ENCODE data around the gene HCAR1. TPM values are rescaled to one million over a fixed set of nuclear protein-coding genes. Genes with fewer than 3 reads are reported as not detected.
"Not testable (repeated sequence)": the region's sequence is repeated elsewhere in the genome, so short reads cannot be mapped to it uniquely, and the experiment has no call there.

HCAR1 gene
- total RNA-seq, 3 donors from 2014 or later, result 3.2 to 34.0 (median 20.6) TPM

- H3K4me3 ChIP-seq; H3K36me3 ChIP-seq; intact Hi-C loops (cut with DNase I; ENCODE audit: low total_unique reads); H3K9me3 ChIP-seq; H3K4me1 ChIP-seq; H3K27ac ChIP-seq; DNase-seq (ENCODE audit: low spot score in 2 of 2); H3K27me3 ChIP-seq: not testable (repeated sequence)
These were observed 30.5 kb downstream of the HCAR1 start for GRCh38 chr12:122700038-122700710.

GRCh38 chr12:122696922-122697321 lies 33.7 kb downstream of the HCAR1 start:
- intact Hi-C loops (cut with DNase I; ENCODE audit: low total_unique reads); H3K4me3 ChIP-seq; DNase-seq (ENCODE audit: low spot score in 2 of 2); H3K4me1 ChIP-seq; H3K27ac ChIP-seq; H3K36me3 ChIP-seq; H3K9me3 ChIP-seq; H3K27me3 ChIP-seq: not testable (repeated sequence)

GRCh38 chr12:122691566-122691965 lies 39.1 kb downstream of the HCAR1 start:
- TF ChIP-seq POLR2A (IDR thresholded peaks at IDR 0.05) (no peak), POLR2AphosphoS5 (IDR thresholded peaks at IDR 0.05) (no peak), CTCF (IDR thresholded peaks at IDR 0.05) (no peak)
- Histone ChIP-seq H3K4me3 (no peak overlapping the region), H3K27ac (no peak overlapping the region), H3K36me3 (no peaks in the 10 kb centered on the region), H3K27me3 (no peaks in the 10 kb centered on the region), H3K4me1 (no peaks in the 10 kb centered on the region), H3K9me3 (no peaks in the 10 kb centered on the region)
- DNase-seq (ENCODE audit: low spot score in 2 of 2), result no peak
- intact Hi-C loops (cut with DNase I; ENCODE audit: low total_unique reads), result no loop called here

GRCh38 chr12:122688291-122688690 lies 42.4 kb downstream of the HCAR1 start:
- intact Hi-C loops (cut with DNase I; ENCODE audit: low total_unique reads), result no loop called here
- Histone ChIP-seq H3K36me3 (no peaks in the 10 kb centered on the region), H3K27ac (peak overlapping the region in 1 of 2 donors; percentile 64), H3K4me1 (no peaks in the 10 kb centered on the region), H3K27me3 (no peaks in the 10 kb centered on the region), H3K4me3 (no peak overlapping the region), H3K9me3 (no peaks in the 10 kb centered on the region)
- DNase-seq (ENCODE audit: low spot score in 2 of 2), result peak in 1 of 2 donors; percentile 17
- TF ChIP-seq POLR2A (IDR thresholded peaks at IDR 0.05) (no peak), CTCF (IDR thresholded peaks at IDR 0.05) (no peak), POLR2AphosphoS5 (IDR thresholded peaks at IDR 0.05) (no peak)

GRCh38 chr12:122687086-122687485 lies 43.6 kb downstream of the HCAR1 start:
- H3K27me3 ChIP-seq, result no peaks in the 10 kb centered on the region
- H3K4me3 ChIP-seq, result no peak overlapping the region
- H3K27ac ChIP-seq, result no peak overlapping the region
- H3K36me3 ChIP-seq, result no peaks in the 10 kb centered on the region
- H3K4me1 ChIP-seq, result no peaks in the 10 kb centered on the region
- TF ChIP-seq POLR2A (IDR thresholded peaks at IDR 0.05) (no peak), POLR2AphosphoS5 (IDR thresholded peaks at IDR 0.05) (no peak), CTCF (IDR thresholded peaks at IDR 0.05) (no peak)
- no peaks in the 10 kb centered on the region for H3K9me3 ChIP-seq
- intact Hi-C loops (cut with DNase I; ENCODE audit: low total_unique reads), result no loop called here
- peak in 1 of 2 donors; percentile 62 for DNase-seq (ENCODE audit: low spot score in 2 of 2)

GRCh38 chr12:122686538-122686937 lies 44.1 kb downstream of the HCAR1 start:
- Histone ChIP-seq H3K4me1 (no peaks in the 10 kb centered on the region), H3K4me3 (no peak overlapping the region), H3K27ac (no peak overlapping the region), H3K36me3 (no peaks in the 10 kb centered on the region), H3K9me3 (no peaks in the 10 kb centered on the region), H3K27me3 (no peaks in the 10 kb centered on the region)
- intact Hi-C loops (cut with DNase I; ENCODE audit: low total_unique reads), result no loop called here
- DNase-seq (ENCODE audit: low spot score in 2 of 2), result peak in 1 of 2 donors; percentile 42
- TF ChIP-seq CTCF (IDR thresholded peaks at IDR 0.05) (no peak), POLR2AphosphoS5 (IDR thresholded peaks at IDR 0.05) (no peak), POLR2A (IDR thresholded peaks at IDR 0.05) (no peak)
